AG09319 (cell line): ENCODE data around the gene AHCTF1.

Experiments
- DNase-seq: peaks from one replicate; pipeline ENCODE4 v3.0.0-alpha.2; 2010; ENCODE audit warnings: low read depth; ENCODE audit errors: extremely low read depth
- CTCF ChIP-seq: IDR thresholded peaks from 2 replicates; pipeline ENCODE4 v1.5.1; 2011; ENCODE audit warnings: low read depth, mild to moderate bottlenecking, inconsistent platforms, low read length, moderate library complexity

The AHCTF1 gene

GRCh38 chr1:246934765-246935164, 3.0 kb upstream of the AHCTF1 start:
- no peak for TF ChIP-seq CTCF
- no peak for DNase-seq

GRCh38 chr1:246933893-246934292, 2.1 kb upstream of the AHCTF1 start:
- TF ChIP-seq CTCF: no peak
- DNase-seq: no peak

- DNase-seq: no peak
- no peak for TF ChIP-seq CTCF
Measured at GRCh38 chr1:246932366-246932700, 585 bp upstream of the AHCTF1 start.

- no peak for TF ChIP-seq CTCF
Measured at GRCh38 chr1:246930830-246931548, 759 bp downstream of the AHCTF1 start.

GRCh38 chr1:246925997-246926626, 5.6 kb downstream of the AHCTF1 start:
- DNase-seq: no peak
- no peak for TF ChIP-seq CTCF

More at GRCh38 chr1:246930830-246931548, 759 bp downstream of the AHCTF1 start:
- peak; percentile 15 for DNase-seq

- no peak for TF ChIP-seq CTCF
- DNase-seq: no peak
Measured at GRCh38 chr1:246923900-246924299, 7.8 kb downstream of the AHCTF1 start.

- DNase-seq: no peak
- no peak for TF ChIP-seq CTCF
Measured at GRCh38 chr1:246923482-246923881, 8.3 kb downstream of the AHCTF1 start.
